Gastroesophageal sphincter (tissue), 4 donors: ENCODE measurements around the gene TGFA. TPM values are rescaled to one million over a fixed set of nuclear protein-coding genes. Genes with fewer than 3 reads are reported as not detected.

Experiments used
- ATAC-seq: fragments of 150-250 bp; one replicate; pipeline ENCODE4 v1.9.1; 2016; ENCODE audit warnings: mild to moderate bottlenecking, moderate library complexity
- H3K27ac ChIP-seq, 4 donors: fragments of 200-600 bp; sonication (generic) in 3 of 4; 1 replicate in 3 of 4; 2 replicates in 1 of 4; pipeline ENCODE4 v1.5.1; 2016 to 2019
- H3K27me3 ChIP-seq: fragments of 200-600 bp; sonication (generic); one replicate; pipeline ENCODE4 v1.5.1; 2019
- H3K36me3 ChIP-seq, 2 donors: fragments of 200-600 bp; sonication (generic); one replicate each; pipeline ENCODE4 v1.5.1; 2019; ENCODE audit warnings: control low read depth in 1 of 2
- H3K4me1 ChIP-seq, 3 donors: fragments of 200-600 bp; sonication (generic); 1 replicate in 2 of 3; 2 replicates in 1 of 3; pipeline ENCODE4 v1.5.1; 2016 to 2019; ENCODE audit warnings: control low read depth in 2 of 3
- H3K4me3 ChIP-seq, 2 donors: fragments of 200-600 bp; sonication (generic); one replicate each; pipeline ENCODE4 v1.5.1; 2019; ENCODE audit warnings: mild to moderate bottlenecking in 1 of 2, moderate library complexity in 1 of 2
- H3K9me3 ChIP-seq, 3 donors: fragments of 200-600 bp; sonication (generic); one replicate each; pipeline ENCODE4 v1.5.1; 2017 to 2019; ENCODE audit warnings: control low read depth in 2 of 3
- CTCF ChIP-seq, 4 experiments: fragments of 200-600 bp in 2 of 4; fragments of 450-650 bp in 2 of 4; sonication (generic) in 1 of 4; IDR thresholded peaks; one replicate each; pipeline ENCODE4 v1.5.1; 2017 to 2019; ENCODE audit warnings: antibody characterized with exemption in 4 of 4, mild to moderate bottlenecking in 2 of 4, moderate library complexity in 2 of 4
- EP300 ChIP-seq: sonication (generic); formaldehyde crosslinking; IDR thresholded peaks from one replicate; pipeline ENCODE4 v1.6.1; 2017; ENCODE audit warnings: antibody characterized with exemption, mild to moderate bottlenecking
- POLR2A ChIP-seq, 2 donors: fragments of 450-650 bp; IDR thresholded peaks; one replicate each; pipeline ENCODE4 v1.6.1; 2017; ENCODE audit warnings: antibody characterized with exemption in 2 of 2, mild to moderate bottlenecking in 2 of 2, moderate library complexity in 1 of 2
- POLR2AphosphoS5 ChIP-seq: sonication (generic); formaldehyde crosslinking; IDR thresholded peaks from one replicate; pipeline ENCODE4 v1.6.1; 2017; ENCODE audit warnings: antibody characterized with exemption
- WGBS, 2 donors: methylation state at CpG; one replicate each; pipeline ENCODE4 v1.1.5; 2018; ENCODE audit warnings: low coverage in 1 of 2; 5-methylcytosine and 5-hydroxymethylcytosine counted together
- total RNA-seq, 4 donors: library from RNA; depleted of rRNA; stranded (reverse); fragments of >200 nt; gene quantifications; one replicate each; pipeline ENCODE4 v1.1.0, GENCODE V29; 2016

Gene TGFA
- total RNA-seq: 1 to 10 TPM in 3 of 4 donors, under 1 TPM in 1; 0.31 to 5.0 (median 1.6) TPM

GRCh38 chr2:70553584-70554337, at the start of gene TGFA:
TGFA (minus strand) TSS chr2:70553826; CDS start chr2:70553767, 59 bp downstream.
- H3K27me3 ChIP-seq: peaks cover 88% of the 10 kb centered on the region
- H3K27ac ChIP-seq: peak within 1 kb of the TSS in 3 of 4 donors; percentile 46 to 58 (median 51)
- H3K4me1 ChIP-seq: peaks cover 0 to 26% (median 11%) of the 10 kb centered on the region in 3 donors
- WGBS, 2 donors: 4% methylated on average over 5 of the region's 88 CpGs; no CpG with 5 or more reads in 1 of the 2 donors
- no peaks in the 10 kb centered on the region for H3K36me3 ChIP-seq
- peak; percentile 82 for ATAC-seq
- no peaks in the 10 kb centered on the region for H3K9me3 ChIP-seq
- TF ChIP-seq POLR2A (IDR thresholded peaks at IDR 0.05): no peak
- TF ChIP-seq CTCF (IDR thresholded peaks at IDR 0.05): peak; percentile 21 to 82 (median 52)
- H3K4me3 ChIP-seq: peak within 1 kb of the TSS; percentile 45 to 83

GRCh38 chr2:70603066-70603465, 49.4 kb upstream of the TGFA start:
- ATAC-seq: no peak
- Histone ChIP-seq H3K27ac (no peak overlapping the region), H3K36me3 (no peaks in the 10 kb centered on the region), H3K4me3 (no peak overlapping the region), H3K9me3 (peaks cover 0 to 7% (median 0%) of the 10 kb centered on the region in 3 donors), H3K27me3 (peaks cover 12% of the 10 kb centered on the region), H3K4me1 (no peaks in the 10 kb centered on the region)
- TF ChIP-seq CTCF (IDR thresholded peaks at IDR 0.05): no peak
- TF ChIP-seq POLR2AphosphoS5: no peak
- no peak for TF ChIP-seq POLR2A (IDR thresholded peaks at IDR 0.05)
- no peak for TF ChIP-seq EP300

DNA sequence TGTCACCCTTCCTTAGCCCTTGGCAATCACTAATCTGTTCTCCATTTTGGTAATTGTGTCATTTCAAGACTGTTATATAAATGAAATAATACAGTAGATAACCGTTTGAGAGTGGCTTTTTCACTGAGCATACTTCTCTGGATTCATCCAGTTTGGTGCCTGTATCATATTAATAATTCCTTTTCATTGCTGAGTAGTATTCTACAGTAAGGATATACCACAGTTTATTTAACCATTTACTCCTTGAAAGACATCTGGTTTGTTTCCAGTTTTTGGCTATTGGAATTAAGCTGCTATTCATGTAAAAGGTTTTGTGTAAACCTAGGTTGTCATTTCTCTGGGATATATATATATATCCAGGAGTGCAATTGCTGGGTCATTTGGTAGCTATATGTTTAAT, 44.6 kb upstream of the TGFA start:
- H3K36me3 ChIP-seq: no peaks in the 10 kb centered on the region
- H3K9me3 ChIP-seq: peaks cover 0 to 9% (median 0%) of the 10 kb centered on the region in 3 donors
- no peaks in the 10 kb centered on the region for H3K27me3 ChIP-seq
- no peak overlapping the region for H3K4me3 ChIP-seq
- H3K27ac ChIP-seq: no peak overlapping the region
- no peak for ATAC-seq
- TF ChIP-seq CTCF (IDR thresholded peaks at IDR 0.05): no peak
- TF ChIP-seq POLR2AphosphoS5: no peak
- no peaks in the 10 kb centered on the region for H3K4me1 ChIP-seq
- 29 to 40% methylated on average over 1 of the region's 1 CpG for WGBS, 2 donors

DNA sequence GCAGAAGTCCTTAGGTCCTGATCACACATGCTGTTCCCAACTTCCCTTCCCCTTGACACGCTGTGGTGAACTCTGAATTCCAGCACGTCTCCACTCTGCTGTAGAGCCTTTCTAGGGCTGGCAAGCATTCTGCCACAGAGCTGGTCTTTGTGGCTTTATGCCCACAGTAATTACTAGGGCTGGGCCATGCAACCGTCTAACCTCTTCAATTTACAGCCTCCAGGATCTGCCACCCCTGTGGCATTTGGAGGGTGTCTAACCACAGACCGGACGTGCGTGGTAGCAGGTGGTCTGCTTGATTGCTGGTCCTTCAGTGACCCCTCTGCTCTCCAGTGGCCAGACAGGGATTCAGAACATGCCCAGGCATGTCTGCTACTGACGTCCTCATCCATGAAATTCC, 43.1 kb upstream of the TGFA start:
- peaks cover 0 to 9% (median 0%) of the 10 kb centered on the region in 3 donors for H3K9me3 ChIP-seq
- no peaks in the 10 kb centered on the region for H3K27me3 ChIP-seq
- H3K27ac ChIP-seq: no peak overlapping the region
- H3K36me3 ChIP-seq: no peaks in the 10 kb centered on the region
- H3K4me1 ChIP-seq: no peaks in the 10 kb centered on the region
- TF ChIP-seq POLR2AphosphoS5 (no peak), CTCF (IDR thresholded peaks at IDR 0.05) (no peak), POLR2A (IDR thresholded peaks at IDR 0.05) (no peak), EP300 (no peak)
- 71 to 83% methylated on average over 4 to 7 of the region's 7 CpGs for WGBS, 2 donors
- no peak for ATAC-seq
- H3K4me3 ChIP-seq: no peak overlapping the region

GRCh38 chr2:70596293-70596692, 42.7 kb upstream of the TGFA start:
- H3K4me1 ChIP-seq: no peaks in the 10 kb centered on the region
- 76 to 85% methylated on average over 5 to 6 of the region's 6 CpGs for WGBS, 2 donors
- ATAC-seq: no peak
- TF ChIP-seq CTCF (IDR thresholded peaks at IDR 0.05) (no peak), POLR2AphosphoS5 (no peak), EP300 (no peak), POLR2A (IDR thresholded peaks at IDR 0.05) (no peak)
- peaks cover 0 to 9% (median 0%) of the 10 kb centered on the region in 3 donors for H3K9me3 ChIP-seq
- H3K27ac ChIP-seq: no peak overlapping the region
- no peaks in the 10 kb centered on the region for H3K36me3 ChIP-seq
- H3K4me3 ChIP-seq: no peak overlapping the region
- no peaks in the 10 kb centered on the region for H3K27me3 ChIP-seq
